Liver (tissue), 9 donors: ENCODE measurements around the gene HHAT. TPM values are rescaled to one million over a fixed set of nuclear protein-coding genes. Genes with fewer than 3 reads are reported as not detected.

Source experiments
- DNase-seq: peaks from one replicate; pipeline ENCODE4 v3.0.0-alpha.2; 2017; ENCODE audit warnings: low spot score
- H3K27ac ChIP-seq, 2 donors: one replicate each; pipeline ENCODE4 v1.7.0; 2013; ENCODE audit warnings: inconsistent platforms in 2 of 2, low read length in 2 of 2, control low read depth in 1 of 2, low read depth in 1 of 2, mild to moderate bottlenecking in 1 of 2
- H3K27me3 ChIP-seq, 4 donors: one replicate each; pipeline versions ENCODE4 v1.6.1 to v1.7.0; 2013; ENCODE audit warnings: low read length in 3 of 4, inconsistent platforms in 1 of 4, mild to moderate bottlenecking in 1 of 4, moderate library complexity in 1 of 4; ENCODE audit not compliant: control insufficient read depth in 4 of 4, insufficient read depth in 4 of 4
- H3K36me3 ChIP-seq, 4 donors: one replicate each; pipeline versions ENCODE4 v1.6.1 to v1.7.0; 2013; ENCODE audit warnings: low read length in 3 of 4, mild to moderate bottlenecking in 3 of 4, low read depth in 1 of 4, moderate library complexity in 1 of 4; ENCODE audit not compliant: control insufficient read depth in 4 of 4, insufficient read depth in 3 of 4
- H3K4me1 ChIP-seq, 4 donors: one replicate each; pipeline versions ENCODE4 v1.6.1 to v1.7.0; 2013; ENCODE audit warnings: low read length in 3 of 4, mild to moderate bottlenecking in 3 of 4, moderate library complexity in 1 of 4; ENCODE audit not compliant: control insufficient read depth in 4 of 4, insufficient read depth in 4 of 4
- H3K4me3 ChIP-seq, 3 donors: one replicate each; pipeline versions ENCODE4 v1.6.1 to v1.7.0; 2013; ENCODE audit warnings: low read length in 3 of 3, control low read depth in 1 of 3, low read depth in 1 of 3, mild to moderate bottlenecking in 1 of 3
- H3K9ac ChIP-seq, 2 donors: one replicate each; pipeline ENCODE4 v1.7.0; 2013; ENCODE audit warnings: low read length in 2 of 2, mild to moderate bottlenecking in 2 of 2, moderate library complexity in 2 of 2, control low read depth in 1 of 2, low read depth in 1 of 2
- H3K9me3 ChIP-seq, 4 donors: one replicate each; pipeline versions ENCODE4 v1.6.1 to v1.7.0; 2013; ENCODE audit warnings: low read length in 3 of 4; ENCODE audit not compliant: control insufficient read depth in 4 of 4
- ATF3 ChIP-seq: IDR thresholded peaks from 2 replicates; pipeline ENCODE4 v1.6.1; 2016; ENCODE audit warnings: antibody characterized with exemption
- CTCF ChIP-seq: fragments of 150-350 bp; IDR thresholded peaks from 2 replicates; pipeline ENCODE4 v1.5.1; 2017; ENCODE audit warnings: improper control_type of control experiment, low read depth, low read length; ENCODE audit not compliant: missing input control
- EGR1 ChIP-seq, 2 donors: IDR thresholded peaks; 2 replicates each; pipeline ENCODE4 v1.6.1; 2016 to 2018; ENCODE audit warnings: antibody characterized with exemption in 2 of 2, low read depth in 2 of 2
- FOXA1 ChIP-seq: IDR thresholded peaks from 2 replicates; pipeline ENCODE4 v1.6.1; 2016; ENCODE audit warnings: antibody characterized with exemption
- FOXA2 ChIP-seq: IDR thresholded peaks from 2 replicates; pipeline ENCODE4 v1.6.1; 2016; ENCODE audit warnings: antibody characterized with exemption
- GABPA ChIP-seq, 2 donors: IDR thresholded peaks in 1 of 2; conservative IDR thresholded peaks in 1 of 2; 2 replicates each; pipeline ENCODE4 v1.6.1; 2016; ENCODE audit warnings: antibody characterized with exemption in 2 of 2, mild to moderate bottlenecking in 1 of 2, moderate library complexity in 1 of 2
- HNF4A ChIP-seq, 2 donors: conservative IDR thresholded peaks; 2 replicates each; pipeline ENCODE4 v1.6.1; 2016; ENCODE audit warnings: antibody characterized with exemption in 2 of 2, mild to moderate bottlenecking in 2 of 2
- HNF4G ChIP-seq: IDR thresholded peaks from 2 replicates; pipeline ENCODE4 v1.6.1; 2016; ENCODE audit warnings: antibody characterized with exemption
- JUND ChIP-seq, 2 donors: IDR thresholded peaks; 2 replicates each; pipeline ENCODE4 v1.6.1; 2016; ENCODE audit warnings: antibody characterized with exemption in 2 of 2
- MAX ChIP-seq: IDR thresholded peaks from 2 replicates; pipeline ENCODE4 v1.6.1; 2016; ENCODE audit warnings: antibody characterized with exemption
- NR2F2 ChIP-seq: IDR thresholded peaks from 2 replicates; pipeline ENCODE4 v1.6.1; 2016; ENCODE audit warnings: antibody characterized with exemption
- RAD21 ChIP-seq, 2 donors: IDR thresholded peaks; 2 replicates each; pipeline ENCODE4 v1.6.1; 2016; ENCODE audit warnings: antibody characterized with exemption in 2 of 2, mild to moderate bottlenecking in 2 of 2
- REST ChIP-seq: IDR thresholded peaks from 2 replicates; pipeline ENCODE4 v1.6.1; 2016; ENCODE audit warnings: antibody characterized with exemption, mild to moderate bottlenecking
- RXRA ChIP-seq, 2 donors: IDR thresholded peaks; 2 replicates each; pipeline ENCODE4 v1.6.1; 2017 to 2018; ENCODE audit warnings: antibody characterized with exemption in 2 of 2, mild to moderate bottlenecking in 1 of 2
- SP1 ChIP-seq: IDR thresholded peaks from 2 replicates; pipeline ENCODE4 v1.6.1; 2018; ENCODE audit warnings: antibody characterized with exemption, mild to moderate bottlenecking
- TAF1 ChIP-seq: conservative IDR thresholded peaks from 2 replicates; pipeline ENCODE4 v1.6.1; 2016; ENCODE audit warnings: antibody characterized with exemption, mild to moderate bottlenecking
- YY1 ChIP-seq: IDR thresholded peaks from 2 replicates; pipeline ENCODE4 v1.6.1; 2016; ENCODE audit warnings: antibody characterized with exemption, mild to moderate bottlenecking
- ZBTB33 ChIP-seq: IDR thresholded peaks from 2 replicates; pipeline ENCODE4 v1.6.1; 2016; ENCODE audit warnings: antibody characterized with exemption
- WGBS: extraction: QIAGEN DNeasy Blood & Tissue Kit; methylation state at CpG from one replicate; pipeline ENCODE4 v1.1.7; 2013; 5-methylcytosine and 5-hydroxymethylcytosine counted together
- polyA plus RNA-seq, 2 donors: library from polyadenylated mRNA; stranded (reverse) in 1 of 2; unstranded in 1 of 2; fragments of 200-250 nt in 1 of 2; fragments of >200 nt in 1 of 2; fragmentation: Nextera tagmentation in 1 of 2; extraction: Ambion mirVana in 1 of 2; gene quantifications; one replicate each; pipeline versions ENCODE4 v1.2.1 to v1.2.3, GENCODE V29; 2013 to 2015
- total RNA-seq, 2 donors: library from RNA; depleted of rRNA; stranded (reverse); fragments of >200 nt; gene quantifications; one replicate each; pipeline ENCODE4 v1.2.3, GENCODE V29; 2014
- donor health status: healthy.
- donor health status: healthy.
- donor health status: healthy.
- donor health status: healthy.
- donor health status: healthy.

Gene HHAT
- total and polyA plus RNA-seq, 4 donors = 1.3 to 2.2 (median 1.6) TPM

- Histone ChIP-seq H3K27me3 (no peaks in the 10 kb centered on the region), H3K36me3 (no peaks in the 10 kb centered on the region), H3K9me3 (no peaks in the 10 kb centered on the region), H3K27ac (no peak overlapping the region), H3K4me3 (no peak overlapping the region), H3K9ac (no peak overlapping the region), H3K4me1 (no peaks in the 10 kb centered on the region)
- no peak for DNase-seq
- 77% methylated on average over 5 of the region's 5 CpGs for WGBS
- TF ChIP-seq FOXA2 (no peak), HNF4G (no peak), GABPA (IDR thresholded peaks at IDR 0.05 in 1 of 2, conservative IDR thresholded peaks at IDR 0.05 in 1 of 2) (no peak), EGR1 (IDR thresholded peaks at IDR 0.05; ENCODE audit: low read depth in 2 of 2) (no peak), TAF1 (no peak), HNF4A (conservative IDR thresholded peaks at IDR 0.05) (no peak), JUND (IDR thresholded peaks at IDR 0.05) (no peak), NR2F2 (no peak)
Measured at GRCh38 chr1:210608767-210609166, 280.1 kb downstream of the HHAT start.

- no peaks in the 10 kb centered on the region for H3K9me3 ChIP-seq
- no peak overlapping the region for H3K27ac ChIP-seq
- no peak overlapping the region for H3K4me3 ChIP-seq
- DNase-seq = no peak
- no peaks in the 10 kb centered on the region for H3K36me3 ChIP-seq
- no peak overlapping the region for H3K9ac ChIP-seq
- 92% methylated on average over 4 of the region's 4 CpGs for WGBS
- H3K4me1 ChIP-seq = no peaks in the 10 kb centered on the region
- no peaks in the 10 kb centered on the region for H3K27me3 ChIP-seq
- no peak for TF ChIP-seq FOXA2
- no peak for TF ChIP-seq MAX
- TF ChIP-seq NR2F2 = no peak
- TF ChIP-seq REST = no peak
- TF ChIP-seq FOXA1 = no peak
- TF ChIP-seq ATF3 = no peak
- no peak for TF ChIP-seq ZBTB33
- no peak for TF ChIP-seq TAF1
- TF ChIP-seq YY1 = no peak
- no peak for TF ChIP-seq RXRA (IDR thresholded peaks at IDR 0.05)
- TF ChIP-seq SP1 = no peak
- TF ChIP-seq HNF4G = no peak
- TF ChIP-seq EGR1 (IDR thresholded peaks at IDR 0.05; ENCODE audit: low read depth in 2 of 2) = no peak
- TF ChIP-seq HNF4A (conservative IDR thresholded peaks at IDR 0.05) = no peak
- TF ChIP-seq RAD21 (IDR thresholded peaks at IDR 0.05) = no peak
- no peak for TF ChIP-seq JUND (IDR thresholded peaks at IDR 0.05)
- no peak for TF ChIP-seq CTCF
- no peak for TF ChIP-seq GABPA (IDR thresholded peaks at IDR 0.05 in 1 of 2, conservative IDR thresholded peaks at IDR 0.05 in 1 of 2)
Measured at GRCh38 chr1:210616356-210616755, 287.7 kb downstream of the HHAT start.
